HG02938 (cell line): ENCODE results near the gene TEFM.
"Not testable (repeated sequence)": the region's sequence is repeated elsewhere in the genome, so short reads cannot be mapped to it uniquely, and the experiment has no call there.

Experiments
- ATAC-seq: cut with Tn5 transposase; IDR thresholded peaks from one replicate; pipeline ENCODE4 v1.9.1; 2021; ENCODE audit warnings: mild to moderate bottlenecking, moderate library complexity; ENCODE audit not compliant: unreplicated experiment

The TEFM gene

GRCh38 chr17:30906101-30906911 lies at the start of gene TEFM:
TSS of gene TEFM (minus strand) at chr17:30906238. CDS start at chr17:30906198, 40 bp downstream.
- peak; percentile 83 for ATAC-seq

- no peak for ATAC-seq
These were observed 48.2 kb upstream of the TEFM start for GRCh38 chr17:30954046-30954830.

GRCh38 chr17:30952638-30953393 lies 46.8 kb upstream of the TEFM start:
- ATAC-seq, result no peak

GRCh38 chr17:30950669-30951399 lies 44.8 kb upstream of the TEFM start:
- ATAC-seq, result no peak

GRCh38 chr17:30950189-30950588 lies 44.2 kb upstream of the TEFM start:
- ATAC-seq, result no peak

- no peak for ATAC-seq
These were observed 41.8 kb upstream of the TEFM start for GRCh38 chr17:30947796-30948195.

GRCh38 chr17:30942308-30943079 lies 36.5 kb upstream of the TEFM start:
- no peak for ATAC-seq

- ATAC-seq, result no peak
These were observed 33.1 kb upstream of the TEFM start for GRCh38 chr17:30939051-30939689.

GRCh38 chr17:30933966-30934365 lies 27.9 kb upstream of the TEFM start:
- no peak for ATAC-seq

GRCh38 chr17:30931582-30931981 lies 25.5 kb upstream of the TEFM start:
- ATAC-seq, result not testable (repeated sequence)

GRCh38 chr17:30930495-30930894 lies 24.5 kb upstream of the TEFM start:
- no peak for ATAC-seq

- not testable (repeated sequence) for ATAC-seq
These were observed 23.8 kb upstream of the TEFM start for GRCh38 chr17:30929861-30930260.

GRCh38 chr17:30929081-30929633 lies 23.1 kb upstream of the TEFM start:
- no peak for ATAC-seq

GRCh38 chr17:30928584-30928983 lies 22.5 kb upstream of the TEFM start:
- no peak for ATAC-seq

GRCh38 chr17:30927756-30928155 lies 21.7 kb upstream of the TEFM start:
- ATAC-seq, result no peak

- no peak for ATAC-seq
These were observed 20.5 kb upstream of the TEFM start for GRCh38 chr17:30926516-30926915.

- ATAC-seq, result no peak
These were observed 18.3 kb upstream of the TEFM start for GRCh38 chr17:30924341-30924740.

- no peak for ATAC-seq
These were observed 16.4 kb upstream of the TEFM start for GRCh38 chr17:30922235-30923030.
